ENCODE results near the gene C15orf40.

C15orf40 gene

DNA sequence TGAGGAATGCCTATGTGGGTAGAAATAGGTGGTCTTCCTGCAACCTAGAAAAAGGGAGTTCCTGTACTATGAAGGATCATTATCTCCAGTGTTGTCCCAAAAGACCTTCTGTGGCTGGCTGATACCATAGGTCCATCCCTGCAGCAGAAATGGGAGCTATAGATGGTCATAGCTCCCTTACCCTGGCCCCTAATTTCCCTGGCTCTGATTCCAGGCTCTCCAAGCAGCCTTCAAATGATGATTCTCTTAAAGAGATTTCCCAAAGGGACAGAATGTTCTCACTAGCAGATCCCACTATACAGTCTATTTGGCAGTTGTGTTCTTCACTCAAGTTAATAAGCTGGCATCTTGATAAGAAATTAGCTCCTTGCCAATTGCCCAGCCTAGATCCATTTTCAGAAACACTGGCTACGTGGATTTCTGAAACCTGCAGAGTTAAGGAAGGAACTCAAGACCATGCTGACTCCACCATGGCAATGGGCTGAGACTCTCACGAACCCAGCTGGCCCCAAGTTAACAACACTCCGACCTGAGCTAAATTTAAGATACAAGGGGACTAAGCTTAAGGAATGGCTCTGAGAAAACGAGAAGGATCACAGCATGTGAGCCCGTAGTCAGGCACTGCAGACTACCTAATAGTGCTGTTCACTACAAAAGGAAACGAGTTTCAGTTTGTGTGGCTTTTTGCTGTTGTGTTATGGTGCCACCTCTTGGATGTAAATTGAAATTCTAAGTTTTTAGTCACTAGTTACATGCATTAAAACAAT, 11.4 kb downstream of the C15orf40 start:
- H3K27ac ChIP-seq: peak overlapping the region in 7 of 11 experiments; percentile 11 to 57 (median 27); a peak in 10 of 22 replicates

DNA sequence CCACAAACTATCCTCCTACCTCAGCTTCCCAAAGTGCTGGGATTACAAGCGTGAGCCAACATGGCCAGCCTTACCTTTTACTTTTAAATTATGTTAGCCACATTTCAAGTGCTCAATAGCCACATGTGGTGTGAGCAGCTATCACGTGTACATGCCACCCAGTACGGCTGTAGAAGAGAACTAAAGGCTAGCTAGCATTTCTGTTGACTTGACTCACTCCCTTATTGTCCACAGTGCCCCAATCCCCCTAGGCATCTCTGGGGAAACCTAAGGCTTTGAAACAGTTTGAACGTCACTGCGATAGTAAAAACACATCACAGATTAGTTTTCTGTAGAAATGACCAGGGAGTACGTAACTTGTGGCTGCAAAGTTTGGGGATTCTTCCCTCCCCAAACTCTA, 12.0 kb downstream of the C15orf40 start:
- H3K27ac ChIP-seq: no peak overlapping the region
- no peak overlapping the region for H3K9ac ChIP-seq
- no peak overlapping the region for H3K4me2 ChIP-seq
- H4K20me1 ChIP-seq: peaks cover 0 to 3% (median 0%) of the 10 kb centered on the region in 11 experiments; a peak in 2 of 22 replicates
- H3K4me1 ChIP-seq: peaks cover 0 to 7% (median 5%) of the 10 kb centered on the region in 10 experiments; a peak in 14 of 20 replicates
- peaks cover 0 to 18% (median 6%) of the 10 kb centered on the region in 11 experiments; a peak in 10 of 22 replicates for H3K36me3 ChIP-seq
- H3K4me3 ChIP-seq: no peak overlapping the region
- H3K27me3 ChIP-seq: no peaks in the 10 kb centered on the region
- H3K9me3 ChIP-seq (replicated peaks in 1 of 11): no peaks in the 10 kb centered on the region
- TF ChIP-seq Cebpa-rat (IDR thresholded peaks at IDR 0.05): no peak

More for the DNA sequence above, 11.4 kb downstream of the C15orf40 start:
- H3K4me3 ChIP-seq: peak overlapping the region in 7 of 10 experiments; percentile 23 to 52 (median 33); a peak in 8 of 20 replicates
- H3K36me3 ChIP-seq: peaks cover 5 to 24% (median 12%) of the 10 kb centered on the region in 11 experiments; a peak in 21 of 22 replicates
- peaks cover 0 to 3% (median 0%) of the 10 kb centered on the region in 11 experiments; a peak in 2 of 22 replicates for H4K20me1 ChIP-seq
- peak overlapping the region; percentile 37 to 74 (median 65); a peak in 21 of 22 replicates for H3K9ac ChIP-seq
- no peaks in the 10 kb centered on the region for H3K27me3 ChIP-seq
- no peak for TF ChIP-seq Cebpa-rat (IDR thresholded peaks at IDR 0.05)
- peak overlapping the region; percentile 52 to 88 (median 66) for H3K4me2 ChIP-seq
- peaks cover 0 to 7% (median 5%) of the 10 kb centered on the region in 10 experiments; a peak in 14 of 20 replicates for H3K4me1 ChIP-seq
- no peaks in the 10 kb centered on the region for H3K9me3 ChIP-seq (replicated peaks in 1 of 11)

DNA sequence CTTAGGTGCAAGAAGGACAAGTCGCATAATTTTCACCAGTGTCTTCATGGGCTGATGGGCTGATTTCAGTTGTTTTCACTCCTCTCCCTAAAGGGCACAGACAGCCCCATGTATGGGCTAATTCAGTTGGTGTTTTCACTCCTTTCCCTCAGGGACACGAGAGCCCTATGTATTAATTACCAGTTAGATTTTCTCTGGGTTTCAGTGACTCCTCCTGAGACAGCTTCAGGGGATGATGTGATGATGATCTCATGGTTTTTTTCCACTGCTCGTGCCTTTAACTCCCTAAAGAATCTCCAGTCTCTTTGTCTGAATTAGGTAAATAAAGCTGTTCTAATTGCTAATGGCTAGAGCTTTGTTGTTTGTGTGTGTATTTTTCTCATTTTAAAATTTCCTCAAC, 15.5 kb downstream of the C15orf40 start:
- no peaks in the 10 kb centered on the region for H3K9me3 ChIP-seq (replicated peaks in 1 of 11)
- H3K4me3 ChIP-seq: no peak overlapping the region
- no peak overlapping the region for H3K9ac ChIP-seq
- no peak overlapping the region for H3K4me2 ChIP-seq
- H3K4me1 ChIP-seq: peaks cover 0 to 7% (median 5%) of the 10 kb centered on the region in 10 experiments; a peak in 14 of 20 replicates
- peaks cover 0 to 2% (median 0%) of the 10 kb centered on the region in 11 experiments; a peak in 1 of 22 replicates for H4K20me1 ChIP-seq
- H3K36me3 ChIP-seq: peaks cover 9 to 25% (median 14%) of the 10 kb centered on the region in 11 experiments; a peak in 19 of 22 replicates
- H3K27ac ChIP-seq: no peak overlapping the region
- no peak for TF ChIP-seq Cebpa-rat (IDR thresholded peaks at IDR 0.05)
- no peaks in the 10 kb centered on the region for H3K27me3 ChIP-seq

DNA sequence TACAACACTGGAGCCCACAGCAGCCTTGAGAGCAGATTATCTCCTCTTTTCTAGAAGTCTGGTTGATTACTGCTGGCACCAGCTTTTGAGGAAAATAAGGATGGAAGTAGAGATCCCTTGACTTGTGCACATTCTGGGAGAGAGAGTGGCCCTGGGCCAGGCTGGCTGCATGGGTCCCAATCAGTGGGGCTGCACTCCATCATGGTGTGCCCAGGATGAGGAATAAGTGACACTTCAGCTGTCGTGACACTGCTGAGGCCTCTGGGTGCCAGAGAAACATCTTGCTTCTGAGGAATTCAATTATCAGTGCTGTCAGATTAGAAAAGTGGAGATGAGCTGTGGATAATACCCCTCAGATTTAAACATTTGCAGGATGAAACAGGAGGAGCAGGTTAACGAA, 16.4 kb downstream of the C15orf40 start:
- H3K4me2 ChIP-seq: no peak overlapping the region
- H3K27me3 ChIP-seq: no peaks in the 10 kb centered on the region
- no peak overlapping the region for H3K27ac ChIP-seq
- peaks cover 15 to 31% (median 18%) of the 10 kb centered on the region in 11 experiments; a peak in 19 of 22 replicates for H3K36me3 ChIP-seq
- H3K4me3 ChIP-seq: no peak overlapping the region
- H3K4me1 ChIP-seq: peaks cover 0 to 4% (median 3%) of the 10 kb centered on the region in 10 experiments; a peak in 13 of 20 replicates
- peaks cover 0 to 4% (median 0%) of the 10 kb centered on the region in 11 experiments; a peak in 1 of 22 replicates for H4K20me1 ChIP-seq
- TF ChIP-seq Cebpa-rat (IDR thresholded peaks at IDR 0.05): no peak
- no peaks in the 10 kb centered on the region for H3K9me3 ChIP-seq (replicated peaks in 1 of 11)
- H3K9ac ChIP-seq: no peak overlapping the region

DNA sequence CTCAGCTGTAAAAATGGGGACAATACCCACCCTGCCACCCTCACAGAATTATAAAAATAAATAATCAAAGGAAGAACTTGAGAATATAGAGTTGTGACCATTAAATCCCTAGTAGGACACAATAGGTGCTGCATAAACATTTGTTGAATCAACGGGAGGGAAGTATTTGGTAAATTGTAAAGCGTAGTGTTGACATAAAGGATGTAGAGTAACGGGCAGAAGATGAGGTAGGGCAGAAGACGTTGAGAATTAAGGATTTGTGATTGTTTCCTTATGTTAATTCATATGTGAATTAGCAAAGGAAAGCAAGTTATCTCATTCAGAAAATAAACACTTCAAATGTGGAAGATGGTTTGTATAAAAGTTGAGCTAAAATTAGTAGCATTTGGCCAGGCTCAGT, 18.3 kb downstream of the C15orf40 start:
- Histone ChIP-seq H3K4me3 (no peak overlapping the region), H3K4me1 (0 out of 20 replicates have a peak, but pooled peaks cover 0 to under 1% (median 0%) of the 10 kb centered on the region in 10 experiments), H3K36me3 (peaks cover 29 to 48% (median 32%) of the 10 kb centered on the region in 11 experiments), H3K27me3 (no peaks in the 10 kb centered on the region), H3K4me2 (no peak overlapping the region), H3K9ac (no peak overlapping the region), H3K27ac (no peak overlapping the region), H3K9me3 (replicated peaks in 1 of 11) (no peaks in the 10 kb centered on the region), H4K20me1 (peaks cover 0 to 4% (median 0%) of the 10 kb centered on the region in 11 experiments; a peak in 1 of 22 replicates)
- TF ChIP-seq Cebpa-rat (IDR thresholded peaks at IDR 0.05): no peak

DNA sequence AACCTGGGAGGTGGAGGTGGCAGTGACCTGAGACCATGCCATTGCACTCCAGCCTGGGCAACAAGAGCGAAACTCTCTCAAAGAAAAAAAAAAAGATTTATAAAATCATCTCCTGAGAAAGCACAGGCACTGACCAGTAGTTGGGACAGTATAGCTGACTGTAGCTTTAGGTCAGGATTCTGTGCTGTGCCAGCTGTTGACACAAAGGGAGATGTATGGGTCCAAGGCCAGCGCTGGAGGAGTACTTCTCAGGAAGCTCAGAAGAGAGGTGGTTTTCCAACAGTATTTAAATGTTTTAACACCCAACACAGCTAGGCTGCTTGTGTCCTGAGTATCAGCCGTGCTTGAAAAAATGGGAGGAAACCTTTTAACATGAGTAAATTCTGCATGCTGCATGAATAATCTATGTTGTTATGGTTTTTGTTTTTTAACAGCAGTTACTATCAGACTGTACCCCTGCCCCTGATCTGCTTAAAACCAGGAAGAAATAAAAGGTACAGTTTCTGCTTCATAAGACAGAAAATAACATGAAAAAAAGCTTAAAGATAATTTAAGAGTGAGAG, 18.9 kb downstream of the C15orf40 start:
- Histone ChIP-seq H3K36me3 (peaks cover 34 to 55% (median 38%) of the 10 kb centered on the region in 11 experiments), H3K4me1 (peaks cover under 1 to 7% (median 2%) of the 10 kb centered on the region in 10 experiments; a peak in 11 of 20 replicates), H3K27ac (no peak overlapping the region), H3K27me3 (no peaks in the 10 kb centered on the region), H3K9ac (no peak overlapping the region), H4K20me1 (peaks cover 0 to 4% (median 0%) of the 10 kb centered on the region in 11 experiments; a peak in 1 of 22 replicates), H3K9me3 (replicated peaks in 1 of 11) (no peaks in the 10 kb centered on the region), H3K4me3 (no peak overlapping the region), H3K4me2 (no peak overlapping the region)
- TF ChIP-seq Cebpa-rat (IDR thresholded peaks at IDR 0.05): no peak

DNA sequence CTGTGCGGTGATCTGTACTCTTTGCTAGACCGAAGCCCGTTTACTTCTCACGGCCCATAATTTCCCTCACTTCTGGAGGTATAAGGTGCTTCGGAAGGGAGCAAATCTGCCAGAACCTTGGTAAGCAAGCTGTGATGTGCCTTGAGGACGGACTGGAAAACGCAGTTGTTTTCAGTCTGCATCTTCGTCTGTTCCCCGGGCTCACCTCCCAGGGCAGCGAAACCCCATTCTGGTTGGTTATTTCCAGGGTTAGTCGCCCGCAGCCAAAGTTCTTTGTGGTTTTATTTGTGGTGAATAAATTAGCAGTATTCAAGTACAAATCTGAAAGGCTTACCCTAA, 25.0 kb downstream of the C15orf40 start:
- Histone ChIP-seq H3K4me2 (peak overlapping the region; percentile 69 to 92 (median 85)), H3K36me3 (peaks cover 24 to 37% (median 31%) of the 10 kb centered on the region in 11 experiments), H3K4me3 (peak overlapping the region; percentile 62 to 98 (median 76)), H4K20me1 (peaks cover 0 to 7% (median 0%) of the 10 kb centered on the region in 11 experiments; a peak in 1 of 22 replicates), H3K4me1 (peaks cover 12 to 21% (median 19%) of the 10 kb centered on the region in 10 experiments), H3K27me3 (no peaks in the 10 kb centered on the region), H3K9ac (peak overlapping the region; percentile 77 to 91 (median 84)), H3K9me3 (replicated peaks in 1 of 11) (0 out of 22 replicates have a peak, but pooled peaks cover 0 to 3% (median 0%) of the 10 kb centered on the region in 11 experiments), H3K27ac (peak overlapping the region; percentile 70 to 86 (median 78); a peak in 21 of 22 replicates)
- TF ChIP-seq Cebpa-rat (IDR thresholded peaks at IDR 0.05): no peak

DNA sequence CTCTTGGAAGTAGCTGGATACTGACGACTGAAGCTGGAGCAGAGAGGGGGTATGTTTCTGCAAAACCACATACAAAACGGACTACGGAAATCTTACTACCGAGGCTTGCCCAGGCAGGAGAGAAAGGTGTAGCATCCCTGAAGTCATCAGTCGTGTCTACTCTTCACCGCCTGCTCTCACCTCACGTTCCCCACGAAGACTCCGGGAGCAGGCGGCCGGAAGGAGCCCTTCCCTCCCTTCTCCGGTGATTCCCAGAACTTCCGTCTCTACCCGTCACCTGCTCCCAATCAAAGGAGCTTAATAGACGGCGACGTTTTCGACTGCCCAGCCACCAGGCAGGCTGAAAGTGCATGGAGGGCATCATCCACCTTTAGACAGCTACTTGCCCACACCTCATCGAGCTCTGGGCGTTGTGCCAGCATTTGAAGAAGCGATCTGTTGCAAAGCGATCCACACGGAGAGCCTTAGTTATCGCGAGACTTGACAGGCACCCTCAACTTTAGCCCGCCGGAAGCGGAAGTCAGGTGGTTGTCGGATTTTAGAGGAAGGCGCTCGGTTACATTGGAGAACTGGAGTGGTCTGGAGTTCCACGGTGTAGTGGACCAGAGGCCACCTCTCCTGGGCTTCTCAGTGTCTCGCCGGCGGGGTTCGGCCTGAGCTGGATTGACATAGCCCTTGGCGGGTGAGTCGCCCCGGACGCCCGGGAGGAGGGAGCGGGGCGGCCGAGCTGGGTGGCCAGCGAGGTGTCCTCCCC, 25.6 kb downstream of the C15orf40 start, which contains the start of gene RAMAC:
Gene RAMAC, plus strand, starts transcription at position 523 of the 754 bp plus-strand sequence. CDS start 2,809 bp downstream, outside the sequence.
- H3K4me3 ChIP-seq: peak within 1 kb of the TSS; percentile 62 to 98 (median 76)
- H3K27me3 ChIP-seq: no peaks in the 10 kb centered on the region
- peak within 1 kb of the TSS; percentile 69 to 92 (median 85) for H3K4me2 ChIP-seq
- TF ChIP-seq Cebpa-rat (IDR thresholded peaks at IDR 0.05): no peak
- peaks cover 0 to 7% (median 0%) of the 10 kb centered on the region in 11 experiments; a peak in 1 of 22 replicates for H4K20me1 ChIP-seq
- H3K9ac ChIP-seq: peak within 1 kb of the TSS; percentile 77 to 91 (median 84)
- H3K9me3 ChIP-seq (replicated peaks in 1 of 11): 0 out of 22 replicates have a peak, but pooled peaks cover 0 to 3% (median 0%) of the 10 kb centered on the region in 11 experiments
- peak within 1 kb of the TSS; percentile 70 to 86 (median 78); a peak in 21 of 22 replicates for H3K27ac ChIP-seq
- peaks cover 12 to 21% (median 19%) of the 10 kb centered on the region in 10 experiments for H3K4me1 ChIP-seq
- peaks cover 18 to 32% (median 26%) of the 10 kb centered on the region in 11 experiments for H3K36me3 ChIP-seq

Measured in BLaER1 treated with 17β-estradiol and CSF1 and Interleukin-3, amounts not matched to agents 10 nM and 100 nM (cell line).